Measurements from ENCODE around the gene ITPR1. TPM values are rescaled to one million over a fixed set of nuclear protein-coding genes. Genes with fewer than 3 reads are reported as not detected.

ITPR1 gene
- total and polyA plus RNA-seq, 2 experiments from 2014 or later, result 6.8 to 21.0 TPM

GRCh38 chr3:4680871-4681300 lies 187.7 kb downstream of the ITPR1 start:
- Histone ChIP-seq H3K27me3 (ENCODE audit: insufficient read depth) (no peaks in the 10 kb centered on the region), H2AFZ (no peak overlapping the region), H3K9me2 (ENCODE audit: insufficient read depth) (peaks cover 3% of the 10 kb centered on the region; the same call in 1 of the 2 replicates), H3K4me2 (no peak overlapping the region), H4K20me1 (replicated peaks; ENCODE audit: insufficient read depth) (no peaks in the 10 kb centered on the region), H3K4me3 (no peak overlapping the region), H3F3A (replicated peaks; ENCODE audit: low read depth) (no peaks in the 10 kb centered on the region), H3K27ac (ENCODE audit: low read depth) (no peak overlapping the region), H3K36me3 (ENCODE audit: insufficient read depth) (no peaks in the 10 kb centered on the region), H3K79me2 (replicated peaks; ENCODE audit: insufficient read depth) (no peaks in the 10 kb centered on the region), H3K4me1 (ENCODE audit: insufficient read depth) (no peaks in the 10 kb centered on the region)
- H3K27ac Mint-ChIP-seq, result no peak overlapping the region
- no peak overlapping the region for H3K4me3 Mint-ChIP-seq
- H3K27me3 Mint-ChIP-seq (ENCODE audit: insufficient read depth, low read depth, poor library complexity), result peaks cover 1% of the 10 kb centered on the region
- H3K4me1 Mint-ChIP-seq, result peaks cover 11% of the 10 kb centered on the region; the same call in 2 of the 3 replicates
- DNase-seq (ENCODE audit: low spot score) (no peak), ATAC-seq (no peak; the same call in 2 of the 3 replicates)
- TF ChIP-seq CREB1 (CRISPR knock-in tag; IDR thresholded peaks at IDR 0.05; ENCODE audit: low read depth) (no peak), ZNF114 (CRISPR knock-in tag; IDR thresholded peaks at IDR 0.05) (no peak), EZH2 (IDR thresholded peaks at IDR 0.05; ENCODE audit: low read depth, unreplicated experiment) (no peak), ETS1 (IDR thresholded peaks at IDR 0.05) (no peak), REST (IDR thresholded peaks at IDR 0.05; ENCODE audit: unreplicated experiment) (no peak), POLR2AphosphoS5 (IDR thresholded peaks at IDR 0.05; ENCODE audit: low read depth) (no peak), STAT1 (IDR thresholded peaks at IDR 0.05; ENCODE audit: unreplicated experiment) (no peak), ZNF331 (CRISPR knock-in tag; IDR thresholded peaks at IDR 0.05; ENCODE audit: low read depth) (no peak), JUNB (IDR thresholded peaks at IDR 0.05; ENCODE audit: unreplicated experiment) (no peak), EZH2phosphoT487 (IDR thresholded peaks at IDR 0.05; ENCODE audit: unreplicated experiment) (no peak), NANOG (IDR thresholded peaks at IDR 0.05; ENCODE audit: borderline replicate concordance) (no peak)
- TF ChIP-seq, protein P1, sequence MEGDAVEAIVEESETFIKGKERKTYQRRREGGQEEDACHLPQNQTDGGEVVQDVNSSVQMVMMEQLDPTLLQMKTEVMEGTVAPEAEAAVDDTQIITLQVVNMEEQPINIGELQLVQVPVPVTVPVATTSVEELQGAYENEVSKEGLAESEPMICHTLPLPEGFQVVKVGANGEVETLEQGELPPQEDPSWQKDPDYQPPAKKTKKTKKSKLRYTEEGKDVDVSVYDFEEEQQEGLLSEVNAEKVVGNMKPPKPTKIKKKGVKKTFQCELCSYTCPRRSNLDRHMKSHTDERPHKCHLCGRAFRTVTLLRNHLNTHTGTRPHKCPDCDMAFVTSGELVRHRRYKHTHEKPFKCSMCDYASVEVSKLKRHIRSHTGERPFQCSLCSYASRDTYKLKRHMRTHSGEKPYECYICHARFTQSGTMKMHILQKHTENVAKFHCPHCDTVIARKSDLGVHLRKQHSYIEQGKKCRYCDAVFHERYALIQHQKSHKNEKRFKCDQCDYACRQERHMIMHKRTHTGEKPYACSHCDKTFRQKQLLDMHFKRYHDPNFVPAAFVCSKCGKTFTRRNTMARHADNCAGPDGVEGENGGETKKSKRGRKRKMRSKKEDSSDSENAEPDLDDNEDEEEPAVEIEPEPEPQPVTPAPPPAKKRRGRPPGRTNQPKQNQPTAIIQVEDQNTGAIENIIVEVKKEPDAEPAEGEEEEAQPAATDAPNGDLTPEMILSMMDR (conservative IDR thresholded peaks at IDR 0.05; ENCODE audit: low read depth in 2 of 2), result no peak
- TF ChIP-seq, protein P2, sequence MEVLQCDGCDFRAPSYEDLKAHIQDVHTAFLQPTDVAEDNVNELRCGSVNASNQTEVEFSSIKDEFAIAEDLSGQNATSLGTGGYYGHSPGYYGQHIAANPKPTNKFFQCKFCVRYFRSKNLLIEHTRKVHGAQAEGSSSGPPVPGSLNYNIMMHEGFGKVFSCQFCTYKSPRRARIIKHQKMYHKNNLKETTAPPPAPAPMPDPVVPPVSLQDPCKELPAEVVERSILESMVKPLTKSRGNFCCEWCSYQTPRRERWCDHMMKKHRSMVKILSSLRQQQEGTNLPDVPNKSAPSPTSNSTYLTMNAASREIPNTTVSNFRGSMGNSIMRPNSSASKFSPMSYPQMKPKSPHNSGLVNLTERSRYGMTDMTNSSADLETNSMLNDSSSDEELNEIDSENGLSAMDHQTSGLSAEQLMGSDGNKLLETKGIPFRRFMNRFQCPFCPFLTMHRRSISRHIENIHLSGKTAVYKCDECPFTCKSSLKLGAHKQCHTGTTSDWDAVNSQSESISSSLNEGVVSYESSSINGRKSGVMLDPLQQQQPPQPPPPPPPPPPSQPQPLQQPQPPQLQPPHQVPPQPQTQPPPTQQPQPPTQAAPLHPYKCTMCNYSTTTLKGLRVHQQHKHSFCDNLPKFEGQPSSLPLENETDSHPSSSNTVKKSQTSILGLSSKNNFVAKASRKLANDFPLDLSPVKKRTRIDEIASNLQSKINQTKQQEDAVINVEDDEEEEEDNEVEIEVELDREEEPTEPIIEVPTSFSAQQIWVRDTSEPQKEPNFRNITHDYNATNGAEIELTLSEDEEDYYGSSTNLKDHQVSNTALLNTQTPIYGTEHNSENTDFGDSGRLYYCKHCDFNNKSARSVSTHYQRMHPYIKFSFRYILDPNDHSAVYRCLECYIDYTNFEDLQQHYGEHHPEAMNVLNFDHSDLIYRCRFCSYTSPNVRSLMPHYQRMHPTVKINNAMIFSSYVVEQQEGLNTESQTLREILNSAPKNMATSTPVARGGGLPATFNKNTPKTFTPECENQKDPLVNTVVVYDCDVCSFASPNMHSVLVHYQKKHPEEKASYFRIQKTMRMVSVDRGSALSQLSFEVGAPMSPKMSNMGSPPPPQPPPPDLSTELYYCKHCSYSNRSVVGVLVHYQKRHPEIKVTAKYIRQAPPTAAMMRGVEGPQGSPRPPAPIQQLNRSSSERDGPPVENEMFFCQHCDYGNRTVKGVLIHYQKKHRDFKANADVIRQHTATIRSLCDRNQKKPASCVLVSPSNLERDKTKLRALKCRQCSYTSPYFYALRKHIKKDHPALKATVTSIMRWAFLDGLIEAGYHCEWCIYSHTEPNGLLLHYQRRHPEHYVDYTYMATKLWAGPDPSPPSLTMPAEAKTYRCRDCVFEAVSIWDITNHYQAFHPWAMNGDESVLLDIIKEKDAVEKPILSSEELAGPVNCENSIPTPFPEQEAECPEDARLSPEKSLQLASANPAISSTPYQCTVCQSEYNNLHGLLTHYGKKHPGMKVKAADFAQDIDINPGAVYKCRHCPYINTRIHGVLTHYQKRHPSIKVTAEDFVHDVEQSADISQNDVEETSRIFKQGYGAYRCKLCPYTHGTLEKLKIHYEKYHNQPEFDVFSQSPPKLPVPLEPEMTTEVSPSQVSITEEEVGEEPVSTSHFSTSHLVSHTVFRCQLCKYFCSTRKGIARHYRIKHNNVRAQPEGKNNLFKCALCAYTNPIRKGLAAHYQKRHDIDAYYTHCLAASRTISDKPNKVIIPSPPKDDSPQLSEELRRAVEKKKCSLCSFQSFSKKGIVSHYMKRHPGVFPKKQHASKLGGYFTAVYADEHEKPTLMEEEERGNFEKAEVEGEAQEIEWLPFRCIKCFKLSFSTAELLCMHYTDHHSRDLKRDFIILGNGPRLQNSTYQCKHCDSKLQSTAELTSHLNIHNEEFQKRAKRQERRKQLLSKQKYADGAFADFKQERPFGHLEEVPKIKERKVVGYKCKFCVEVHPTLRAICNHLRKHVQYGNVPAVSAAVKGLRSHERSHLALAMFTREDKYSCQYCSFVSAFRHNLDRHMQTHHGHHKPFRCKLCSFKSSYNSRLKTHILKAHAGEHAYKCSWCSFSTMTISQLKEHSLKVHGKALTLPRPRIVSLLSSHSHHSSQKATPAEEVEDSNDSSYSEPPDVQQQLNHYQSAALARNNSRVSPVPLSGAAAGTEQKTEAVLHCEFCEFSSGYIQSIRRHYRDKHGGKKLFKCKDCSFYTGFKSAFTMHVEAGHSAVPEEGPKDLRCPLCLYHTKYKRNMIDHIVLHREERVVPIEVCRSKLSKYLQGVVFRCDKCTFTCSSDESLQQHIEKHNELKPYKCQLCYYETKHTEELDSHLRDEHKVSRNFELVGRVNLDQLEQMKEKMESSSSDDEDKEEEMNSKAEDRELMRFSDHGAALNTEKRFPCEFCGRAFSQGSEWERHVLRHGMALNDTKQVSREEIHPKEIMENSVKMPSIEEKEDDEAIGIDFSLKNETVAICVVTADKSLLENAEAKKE (CRISPR knock-in tag; IDR thresholded peaks at IDR 0.05), result no peak
- 0 out of 3 replicates have a peak, but pooled peaks cover 3% of the 10 kb centered on the region for H3K36me3 Mint-ChIP-seq (ENCODE audit: low read depth)
- H3K9me3 Mint-ChIP-seq, result no peaks in the 10 kb centered on the region

Measured in GM23338 (cell line).